PFSK-1 (cell line): Measurements from ENCODE around the gene BRI3.

ENCODE experiments used
- FOXP2 ChIP-seq: optimal IDR thresholded peaks from 2 replicates; pipeline ENCODE3; 2011; ENCODE audit warnings: borderline replicate concordance, control low read depth, inconsistent platforms; ENCODE audit not compliant: insufficient read depth; ENCODE audit errors: extremely low read length, extremely low read depth
- POLR2AphosphoS5 ChIP-seq: IDR thresholded peaks from 2 replicates; pipeline ENCODE4 v1.6.1; 2012; ENCODE audit warnings: low read depth, mild to moderate bottlenecking, control low read depth, low read length, moderate library complexity
- REST ChIP-seq, 2 experiments: IDR thresholded peaks; 2 replicates each; pipeline versions ENCODE4 v1.6.1 to v1.8.0; 2011 to 2012; ENCODE audit warnings: low read depth in 2 of 2, low read length in 2 of 2, control low read depth in 1 of 2, inconsistent platforms in 1 of 2, mild to moderate bottlenecking in 1 of 2, moderate library complexity in 1 of 2; ENCODE audit not compliant: insufficient read depth in 1 of 2
- SIN3A ChIP-seq: IDR thresholded peaks from 2 replicates; pipeline ENCODE4 v1.6.1; 2012; ENCODE audit warnings: mild to moderate bottlenecking, low read length, moderate library complexity, borderline replicate concordance; ENCODE audit not compliant: insufficient read depth
- TAF1 ChIP-seq: IDR thresholded peaks from 2 replicates; pipeline ENCODE4 v1.6.1; 2012; ENCODE audit warnings: low read length, control low read depth, borderline replicate concordance; ENCODE audit not compliant: insufficient read depth

Gene BRI3

GRCh38 chr7:98338441-98338840 is 57.0 kb downstream of the BRI3 start:
- no peak for TF ChIP-seq FOXP2
- no peak for TF ChIP-seq REST (IDR thresholded peaks at IDR 0.05; ENCODE audit: insufficient read depth in 1 of 2, low read depth in 2 of 2, low read length in 2 of 2)
- TF ChIP-seq SIN3A: no peak
- TF ChIP-seq POLR2AphosphoS5: no peak
- TF ChIP-seq TAF1: no peak

GRCh38 chr7:98339043-98339442 is 57.6 kb downstream of the BRI3 start:
- TF ChIP-seq FOXP2 (no peak), SIN3A (no peak), REST (IDR thresholded peaks at IDR 0.05; ENCODE audit: insufficient read depth in 1 of 2, low read depth in 2 of 2, low read length in 2 of 2) (no peak), TAF1 (no peak), POLR2AphosphoS5 (no peak)

- TF ChIP-seq FOXP2 (no peak), TAF1 (no peak), SIN3A (no peak), REST (IDR thresholded peaks at IDR 0.05; ENCODE audit: insufficient read depth in 1 of 2, low read depth in 2 of 2, low read length in 2 of 2) (no peak), POLR2AphosphoS5 (no peak)
Measured at GRCh38 chr7:98341106-98341505, 59.6 kb downstream of the BRI3 start.
